Duodenal mucosa (tissue), 2 donors: ENCODE measurements around the gene PCSK4.
"Not testable (repeated sequence)": the region's sequence is repeated elsewhere in the genome, so short reads cannot be mapped to it uniquely, and the experiment has no call there.

Experiments
- H3K27ac ChIP-seq: one replicate; pipeline ENCODE4 v1.7.0; 2013; ENCODE audit warnings: low read depth, low read length
- H3K27me3 ChIP-seq, 2 donors: one replicate each; pipeline ENCODE4 v1.7.0; 2013; ENCODE audit warnings: low read length in 2 of 2, control low read depth in 1 of 2; ENCODE audit not compliant: insufficient read depth in 2 of 2, control insufficient read depth in 1 of 2
- H3K36me3 ChIP-seq, 2 donors: one replicate each; pipeline ENCODE4 v1.7.0; 2013; ENCODE audit warnings: low read length in 2 of 2, control low read depth in 1 of 2; ENCODE audit not compliant: insufficient read depth in 2 of 2, control insufficient read depth in 1 of 2
- H3K4me1 ChIP-seq, 2 donors: one replicate each; pipeline ENCODE4 v1.7.0; 2013; ENCODE audit warnings: low read length in 2 of 2, control low read depth in 1 of 2; ENCODE audit not compliant: insufficient read depth in 2 of 2, control insufficient read depth in 1 of 2
- H3K4me3 ChIP-seq, 2 donors: one replicate each; pipeline ENCODE4 v1.7.0; 2013; ENCODE audit warnings: low read length in 2 of 2, low read depth in 1 of 2
- H3K9ac ChIP-seq, 2 donors: one replicate each; pipeline ENCODE4 v1.7.0; 2013; ENCODE audit warnings: low read length in 2 of 2, low read depth in 1 of 2
- H3K9me3 ChIP-seq, 2 donors: one replicate each; pipeline ENCODE4 v1.7.0; 2013; ENCODE audit warnings: low read length in 2 of 2, control low read depth in 1 of 2; ENCODE audit not compliant: control insufficient read depth in 1 of 2

The PCSK4 gene

DNA sequence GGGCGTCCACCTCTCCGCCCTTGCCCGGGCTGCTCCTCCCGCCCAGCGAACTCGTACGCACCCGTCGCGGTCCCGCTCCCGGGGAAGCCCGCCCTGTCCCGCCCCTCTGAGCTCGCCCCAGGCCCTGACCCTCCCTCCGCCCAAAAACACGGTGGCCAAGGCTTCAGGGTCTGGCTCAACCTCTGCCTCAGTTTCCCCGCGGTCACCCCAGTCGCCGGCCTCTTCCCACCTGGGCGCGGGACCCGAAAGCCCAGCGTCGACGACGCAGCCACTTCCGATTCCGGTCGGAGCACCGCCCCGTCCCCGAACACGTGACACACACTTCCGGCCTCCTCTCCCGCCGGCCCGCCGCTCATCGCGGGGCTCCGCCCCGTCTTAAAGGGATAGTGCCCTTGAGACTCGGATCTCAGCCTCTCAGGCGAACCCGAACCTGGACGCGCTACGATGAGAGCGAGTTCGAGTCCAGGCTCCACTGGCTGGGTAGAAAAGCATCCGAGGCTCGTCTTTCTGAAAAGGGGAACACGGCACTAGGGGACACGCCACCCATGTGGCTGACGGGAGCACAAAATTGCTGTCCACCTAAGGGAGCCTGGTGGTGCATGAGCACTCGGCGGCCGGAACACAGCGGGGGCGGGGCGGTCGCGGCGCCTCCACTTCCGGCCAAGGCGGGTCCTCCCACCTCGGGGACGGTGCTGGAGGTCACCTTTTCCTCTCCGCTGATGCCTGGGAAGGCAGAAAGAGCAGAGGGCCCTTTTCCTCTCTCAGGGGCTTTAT, 11.0 kb downstream of the PCSK4 start, which contains the start of gene C19orf25:
TSS of gene C19orf25 (minus strand) at position 282 of the 774 bp plus-strand sequence. CDS start 312 bp downstream, outside the sequence.
- no peaks in the 10 kb centered on the region for H3K9me3 ChIP-seq
- H3K4me1 ChIP-seq: peaks cover 0 to 7% of the 10 kb centered on the region in 2 donors
- H3K9ac ChIP-seq: peak within 1 kb of the TSS; percentile 65 to 90
- peaks cover 9 to 12% of the 10 kb centered on the region in 2 donors for H3K36me3 ChIP-seq
- H3K27ac ChIP-seq: peak within 1 kb of the TSS; percentile 75
- H3K4me3 ChIP-seq: peak within 1 kb of the TSS; percentile 81 to 84
- no peaks in the 10 kb centered on the region for H3K27me3 ChIP-seq

DNA sequence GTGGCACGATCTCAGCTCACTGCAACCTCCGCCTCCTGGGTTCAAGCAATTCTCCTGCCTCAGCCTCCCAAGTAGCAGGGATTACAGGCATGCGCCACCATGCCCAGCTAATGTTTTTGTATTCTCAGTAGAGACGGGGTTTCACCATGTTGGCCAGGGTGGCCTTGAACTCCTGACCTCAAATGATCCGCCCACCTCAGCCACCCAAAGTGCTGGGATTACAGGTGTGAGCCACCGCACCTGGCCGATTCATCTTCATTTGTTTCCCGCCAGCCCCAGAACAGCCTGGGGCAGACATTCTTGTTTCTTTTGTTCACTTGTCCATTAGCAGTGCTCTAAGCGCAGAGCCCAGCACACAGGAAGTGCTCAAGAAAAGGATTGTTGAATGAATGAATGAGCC, 13.1 kb downstream of the PCSK4 start:
- not testable (repeated sequence) for H3K9ac ChIP-seq, H3K4me1 ChIP-seq, H3K27ac ChIP-seq, H3K9me3 ChIP-seq, H3K4me3 ChIP-seq
- H3K36me3 ChIP-seq: peaks cover 9 to 12% of the 10 kb centered on the region in 2 donors
- peaks cover 7 to 12% of the 10 kb centered on the region in 2 donors for H3K27me3 ChIP-seq

DNA sequence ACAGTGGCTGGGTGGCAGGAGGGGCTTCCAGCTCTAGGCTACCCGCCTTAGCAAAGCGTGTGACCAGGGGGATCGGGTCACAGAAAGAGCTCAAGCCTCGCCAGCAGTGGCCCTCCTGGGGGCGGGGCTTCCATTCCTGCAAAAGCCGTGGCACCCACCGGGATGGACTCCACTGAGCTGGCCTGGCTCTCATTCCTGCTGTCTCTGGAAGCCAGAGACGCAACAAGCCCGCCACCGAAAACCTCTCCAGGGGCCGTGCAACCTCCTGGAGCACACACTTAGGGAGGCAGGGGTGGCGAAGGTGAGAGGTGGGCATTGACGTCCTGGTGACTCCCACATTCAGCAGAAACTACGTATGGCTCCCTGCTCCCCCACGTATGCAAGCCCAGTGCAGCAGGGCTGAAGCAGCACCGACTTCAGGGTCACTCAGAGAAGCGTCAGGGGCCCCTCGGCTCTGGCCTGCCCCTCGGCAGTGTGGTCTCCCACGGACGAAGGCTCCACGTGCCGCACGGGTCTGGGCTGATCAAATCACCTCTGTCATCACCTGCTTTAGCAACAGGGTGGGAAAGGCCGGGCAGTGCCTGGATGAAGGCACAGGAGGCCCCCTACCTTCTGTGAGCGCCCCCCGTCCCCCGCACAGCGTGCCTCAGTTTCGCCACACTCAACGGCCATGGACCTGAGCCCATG, 14.3 kb downstream of the PCSK4 start:
- H3K4me1 ChIP-seq: peaks cover 8 to 19% of the 10 kb centered on the region in 2 donors

DNA sequence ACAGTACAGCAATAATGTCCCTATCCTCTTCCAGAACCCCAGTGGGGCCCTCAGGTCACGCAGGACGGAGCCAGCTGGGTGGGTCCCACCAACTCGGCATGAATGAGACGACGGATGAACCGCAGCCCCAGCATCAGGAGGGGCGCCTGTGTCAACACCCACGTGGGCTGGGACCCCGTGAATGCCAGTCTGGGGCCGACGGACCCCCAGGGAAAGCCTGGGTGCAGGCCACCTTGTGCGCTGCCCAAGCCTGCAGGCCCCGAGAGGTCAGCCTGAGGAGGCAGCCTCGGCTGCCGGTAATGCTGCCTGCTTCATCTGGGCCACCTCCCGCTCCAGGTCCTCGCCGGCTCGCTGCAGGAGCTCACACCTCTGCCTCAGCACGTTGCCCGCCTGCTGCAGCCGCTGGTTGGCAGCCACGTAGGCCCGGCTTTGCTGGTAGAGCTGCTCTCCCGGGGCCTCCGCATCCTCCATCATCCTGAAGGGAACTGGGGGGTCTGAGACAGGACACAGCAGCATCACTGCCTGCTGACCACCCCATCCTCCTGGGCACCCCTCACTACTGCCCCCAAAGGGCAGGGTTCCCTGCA, 15.3 kb downstream of the PCSK4 start:
- no peak overlapping the region for H3K27ac ChIP-seq
- no peak overlapping the region for H3K4me3 ChIP-seq
- H3K9me3 ChIP-seq: no peaks in the 10 kb centered on the region
- peaks cover 18 to 28% of the 10 kb centered on the region in 2 donors for H3K4me1 ChIP-seq
- peaks cover 9 to 12% of the 10 kb centered on the region in 2 donors for H3K36me3 ChIP-seq
- H3K9ac ChIP-seq: no peak overlapping the region
- peaks cover 29 to 31% of the 10 kb centered on the region in 2 donors for H3K27me3 ChIP-seq

More for the DNA sequence above, 14.3 kb downstream of the PCSK4 start:
- no peaks in the 10 kb centered on the region for H3K9me3 ChIP-seq
- H3K27me3 ChIP-seq: peaks cover 19 to 23% of the 10 kb centered on the region in 2 donors
- no peak overlapping the region for H3K4me3 ChIP-seq
- peaks cover 9 to 12% of the 10 kb centered on the region in 2 donors for H3K36me3 ChIP-seq
- H3K9ac ChIP-seq: no peak overlapping the region
- H3K27ac ChIP-seq: no peak overlapping the region

DNA sequence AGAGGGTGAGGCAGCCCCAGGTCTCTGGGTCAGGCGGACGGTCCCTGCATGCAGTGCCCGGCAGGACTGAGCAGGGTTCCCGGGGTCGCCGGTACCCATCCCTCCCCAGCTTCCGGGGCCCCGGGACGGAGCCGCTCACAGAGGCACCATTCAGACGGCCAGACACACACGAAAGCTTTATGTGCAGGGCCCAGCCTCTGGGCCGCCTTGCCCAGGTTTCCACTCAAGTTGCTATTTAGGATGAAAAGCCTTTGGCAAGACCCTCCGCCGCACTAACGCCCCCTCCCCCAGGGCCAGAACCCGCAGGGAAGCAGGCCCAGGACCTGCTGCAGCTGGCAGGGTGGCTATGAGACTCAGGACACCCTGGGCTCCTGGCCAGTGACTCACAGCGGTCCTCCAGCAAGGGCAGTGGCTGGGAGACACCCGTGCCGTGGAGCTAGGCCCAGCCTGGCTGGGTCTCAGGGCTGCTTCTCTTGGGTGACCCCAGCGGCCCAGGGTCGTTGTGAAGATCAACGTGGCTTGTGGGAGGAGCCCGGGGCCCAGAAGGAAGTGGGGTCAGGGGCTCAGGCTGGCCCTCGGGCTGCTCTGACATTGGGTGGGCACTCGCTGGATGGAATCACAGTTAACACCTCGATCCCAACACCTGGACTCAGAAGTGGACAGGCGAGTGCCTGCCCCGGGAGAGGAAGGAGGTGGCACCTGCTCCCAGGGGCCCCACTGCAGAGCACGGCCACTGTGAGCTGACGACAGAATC, 16.0 kb downstream of the PCSK4 start:
- peaks cover 19 to 31% of the 10 kb centered on the region in 2 donors for H3K4me1 ChIP-seq
- no peak overlapping the region for H3K9ac ChIP-seq
- peaks cover 9 to 12% of the 10 kb centered on the region in 2 donors for H3K36me3 ChIP-seq
- no peak overlapping the region for H3K4me3 ChIP-seq
- H3K27ac ChIP-seq: no peak overlapping the region
- no peaks in the 10 kb centered on the region for H3K9me3 ChIP-seq
- H3K27me3 ChIP-seq: peaks cover 32 to 33% of the 10 kb centered on the region in 2 donors

DNA sequence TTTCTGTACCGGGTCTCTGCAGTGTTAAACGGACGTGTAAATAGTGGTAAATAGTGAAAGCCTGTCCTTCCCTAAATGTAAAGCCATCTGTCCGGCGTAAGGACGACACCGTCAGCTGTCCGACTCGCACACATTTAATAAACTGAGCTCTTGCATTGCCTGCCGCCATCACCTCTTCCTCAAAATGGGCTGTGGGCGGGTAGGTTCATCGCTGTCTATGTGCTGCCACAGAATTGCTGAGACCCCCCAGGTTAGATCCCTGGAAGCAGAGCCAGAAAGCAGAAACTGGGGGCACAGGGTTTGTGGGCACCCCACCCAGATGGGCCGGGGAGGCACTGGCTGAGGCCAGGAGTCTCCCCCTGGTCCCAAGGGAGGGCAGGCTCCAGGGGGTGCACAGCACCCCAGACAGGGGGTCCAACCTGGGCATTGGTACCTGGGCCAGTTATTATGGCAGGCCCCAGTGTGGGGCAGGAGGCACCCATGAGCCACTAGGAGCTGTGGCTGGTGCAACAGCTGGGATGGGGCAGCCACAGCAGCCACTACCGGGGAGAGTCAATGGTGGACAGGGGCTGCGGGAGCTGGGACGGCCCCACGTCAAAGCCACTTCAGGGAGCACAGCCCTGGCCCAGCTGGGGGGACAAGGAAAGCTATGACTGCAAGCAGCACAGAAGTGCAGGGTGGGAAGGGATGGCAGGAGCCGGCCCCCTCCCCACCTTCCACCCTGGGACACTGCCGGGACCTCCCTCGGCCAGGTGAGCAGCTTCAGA, 16.9 kb downstream of the PCSK4 start:
- Histone ChIP-seq H3K27ac (no peak overlapping the region), H3K9me3 (no peaks in the 10 kb centered on the region), H3K36me3 (peaks cover 9 to 12% of the 10 kb centered on the region in 2 donors), H3K9ac (no peak overlapping the region), H3K4me1 (peaks cover 19 to 32% of the 10 kb centered on the region in 2 donors), H3K27me3 (peaks cover 37 to 39% of the 10 kb centered on the region in 2 donors), H3K4me3 (no peak overlapping the region)

DNA sequence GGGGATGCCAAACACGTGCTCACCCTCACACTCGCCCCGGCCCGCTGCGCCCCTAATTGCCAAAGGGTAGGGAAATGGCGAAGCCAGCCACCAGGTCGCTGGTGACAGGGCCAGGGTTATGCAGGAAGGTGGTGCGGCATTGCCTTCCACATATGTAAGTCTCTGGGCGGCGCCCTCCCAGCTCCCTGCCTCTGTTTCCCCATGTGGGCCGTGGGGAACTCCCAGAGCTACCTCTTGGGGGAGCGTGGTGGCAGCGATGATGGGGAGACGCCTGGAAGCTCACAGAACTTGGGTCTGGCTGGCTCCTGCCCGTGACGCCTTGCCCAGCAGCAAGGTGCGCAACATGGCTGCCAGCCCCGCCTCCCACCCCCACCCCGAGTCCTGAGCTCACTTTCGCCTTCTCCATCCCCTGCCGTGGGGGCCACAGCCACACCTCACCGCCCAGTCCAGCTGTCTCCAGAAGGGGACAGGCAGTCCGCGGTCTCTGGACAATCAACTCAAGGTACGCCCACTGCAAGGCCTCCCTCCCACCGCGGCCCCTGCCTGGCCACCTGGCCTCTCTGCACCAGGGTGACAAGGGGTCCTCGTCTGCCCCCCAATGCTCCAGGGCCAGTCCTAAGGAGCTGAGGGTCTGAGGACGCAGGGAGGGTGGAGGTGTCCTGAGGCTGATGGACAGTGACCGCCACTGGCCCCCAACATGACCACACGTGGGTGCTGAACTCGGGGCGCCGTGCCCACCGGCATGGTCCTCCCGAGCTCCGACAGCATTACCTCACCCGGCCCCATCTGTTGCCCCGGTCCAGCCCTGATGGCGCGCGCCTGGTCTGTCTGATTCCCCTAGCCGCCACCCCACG, 17.7 kb downstream of the PCSK4 start:
- Histone ChIP-seq H3K9ac (no peak overlapping the region), H3K27ac (no peak overlapping the region), H3K27me3 (peaks cover 39 to 47% of the 10 kb centered on the region in 2 donors), H3K4me3 (no peak overlapping the region), H3K4me1 (peaks cover 19 to 30% of the 10 kb centered on the region in 2 donors), H3K36me3 (peaks cover 9 to 11% of the 10 kb centered on the region in 2 donors), H3K9me3 (no peaks in the 10 kb centered on the region)

DNA sequence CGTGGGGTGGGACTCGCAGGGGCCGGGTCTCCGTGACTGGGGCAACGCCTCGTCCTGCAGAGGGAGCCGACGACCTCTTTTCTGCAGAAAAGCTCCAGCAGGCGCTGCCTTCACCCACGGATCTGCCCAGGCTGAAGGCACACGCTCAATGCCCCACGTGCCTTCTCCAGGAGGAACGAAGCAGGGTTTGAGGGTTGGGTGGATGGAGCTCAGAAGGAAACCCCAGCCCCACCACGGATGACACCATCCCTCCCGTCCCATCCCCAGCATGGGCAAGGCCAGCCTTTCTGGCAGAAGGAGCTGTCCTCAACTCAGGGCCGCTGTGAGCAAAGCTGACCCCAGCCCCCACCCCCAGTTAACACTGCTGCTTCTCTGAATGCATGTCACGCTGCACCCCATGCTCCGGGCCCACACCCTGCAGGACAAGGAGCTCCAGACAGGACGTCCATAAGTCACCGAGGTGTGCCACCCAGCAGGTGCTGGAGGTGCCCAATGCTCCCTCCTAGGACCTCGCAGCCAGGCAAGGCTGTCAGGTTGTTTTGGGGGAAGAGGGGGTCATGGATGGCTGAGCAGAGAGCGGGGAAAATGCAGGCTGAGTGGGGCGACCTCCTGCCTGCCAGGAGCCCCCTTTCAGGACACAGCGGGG, 18.5 kb downstream of the PCSK4 start:
- no peak overlapping the region for H3K27ac ChIP-seq
- H3K36me3 ChIP-seq: peaks cover 8% of the 10 kb centered on the region in 2 donors
- peaks cover 43 to 55% of the 10 kb centered on the region in 2 donors for H3K27me3 ChIP-seq
- H3K4me3 ChIP-seq: no peak overlapping the region
- no peaks in the 10 kb centered on the region for H3K9me3 ChIP-seq
- peaks cover 19 to 30% of the 10 kb centered on the region in 2 donors for H3K4me1 ChIP-seq
- no peak overlapping the region for H3K9ac ChIP-seq
